HEK293T (cell line): Measurements from ENCODE around the gene LIN54.

Experiments
- CTBP1 ChIP-seq: fragments of 450-650 bp; IDR thresholded peaks from 2 replicates; pipeline ENCODE4 v1.6.1; 2016; ENCODE audit warnings: borderline replicate concordance
- FOXA1 ChIP-seq: fragments of 450-650 bp; IDR thresholded peaks from 2 replicates; pipeline ENCODE4 v1.6.1; 2016; ENCODE audit warnings: mild to moderate bottlenecking
- FOXK2 ChIP-seq: fragments of 450-650 bp; IDR thresholded peaks from 2 replicates; pipeline ENCODE4 v1.6.1; 2016; ENCODE audit warnings: mild to moderate bottlenecking
- SP1 ChIP-seq: fragments of 450-650 bp; IDR thresholded peaks from 2 replicates; pipeline ENCODE4 v1.6.1; 2017

DNA sequence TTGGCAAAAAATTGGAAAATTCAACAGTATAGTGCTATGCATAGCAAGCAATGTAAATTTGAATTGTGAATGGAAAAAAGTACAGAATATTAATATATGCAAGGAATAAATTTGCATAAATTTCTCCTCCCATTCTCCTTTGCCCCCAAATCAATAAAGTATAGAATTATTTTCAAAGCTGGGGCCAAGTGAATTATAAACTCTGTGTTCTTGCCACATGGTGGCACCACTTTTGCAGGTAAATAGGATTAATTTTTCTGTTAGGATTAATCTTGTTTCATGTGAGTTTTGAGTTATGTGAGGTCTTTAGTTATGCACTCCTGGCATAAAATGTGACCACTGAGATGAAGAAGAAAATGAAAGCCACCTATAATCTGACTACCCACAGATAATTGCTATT is 44.3 kb upstream of the LIN54 start:
- no peak for TF ChIP-seq FOXK2
- no peak for TF ChIP-seq FOXA1
- TF ChIP-seq CTBP1: no peak
- no peak for TF ChIP-seq SP1
